Gastroesophageal sphincter (tissue), 4 donors: ENCODE results near the gene CD36. TPM values are rescaled to one million over a fixed set of nuclear protein-coding genes. Genes with fewer than 3 reads are reported as not detected.

Experiments used
- ATAC-seq: fragments of 150-250 bp; one replicate; pipeline ENCODE4 v1.9.1; 2016; ENCODE audit warnings: mild to moderate bottlenecking, moderate library complexity
- H3K27ac ChIP-seq, 4 donors: fragments of 200-600 bp; sonication (generic) in 3 of 4; 1 replicate in 3 of 4; 2 replicates in 1 of 4; pipeline ENCODE4 v1.5.1; 2016 to 2019
- H3K27me3 ChIP-seq: fragments of 200-600 bp; sonication (generic); one replicate; pipeline ENCODE4 v1.5.1; 2019
- H3K36me3 ChIP-seq, 2 donors: fragments of 200-600 bp; sonication (generic); one replicate each; pipeline ENCODE4 v1.5.1; 2019; ENCODE audit warnings: control low read depth in 1 of 2
- H3K4me1 ChIP-seq, 3 donors: fragments of 200-600 bp; sonication (generic); 1 replicate in 2 of 3; 2 replicates in 1 of 3; pipeline ENCODE4 v1.5.1; 2016 to 2019; ENCODE audit warnings: control low read depth in 2 of 3
- H3K4me3 ChIP-seq, 2 donors: fragments of 200-600 bp; sonication (generic); one replicate each; pipeline ENCODE4 v1.5.1; 2019; ENCODE audit warnings: mild to moderate bottlenecking in 1 of 2, moderate library complexity in 1 of 2
- H3K9me3 ChIP-seq, 3 donors: fragments of 200-600 bp; sonication (generic); one replicate each; pipeline ENCODE4 v1.5.1; 2017 to 2019; ENCODE audit warnings: control low read depth in 2 of 3
- CTCF ChIP-seq, 4 experiments: fragments of 200-600 bp in 2 of 4; fragments of 450-650 bp in 2 of 4; sonication (generic) in 1 of 4; IDR thresholded peaks; one replicate each; pipeline ENCODE4 v1.5.1; 2017 to 2019; ENCODE audit warnings: antibody characterized with exemption in 4 of 4, mild to moderate bottlenecking in 2 of 4, moderate library complexity in 2 of 4
- EP300 ChIP-seq: sonication (generic); formaldehyde crosslinking; IDR thresholded peaks from one replicate; pipeline ENCODE4 v1.6.1; 2017; ENCODE audit warnings: antibody characterized with exemption, mild to moderate bottlenecking
- POLR2A ChIP-seq, 2 donors: fragments of 450-650 bp; IDR thresholded peaks; one replicate each; pipeline ENCODE4 v1.6.1; 2017; ENCODE audit warnings: antibody characterized with exemption in 2 of 2, mild to moderate bottlenecking in 2 of 2, moderate library complexity in 1 of 2
- POLR2AphosphoS5 ChIP-seq: sonication (generic); formaldehyde crosslinking; IDR thresholded peaks from one replicate; pipeline ENCODE4 v1.6.1; 2017; ENCODE audit warnings: antibody characterized with exemption
- WGBS, 2 donors: methylation state at CpG; one replicate each; pipeline ENCODE4 v1.1.5; 2018; ENCODE audit warnings: low coverage in 1 of 2; 5-methylcytosine and 5-hydroxymethylcytosine counted together
- total RNA-seq, 4 donors: library from RNA; depleted of rRNA; stranded (reverse); fragments of >200 nt; gene quantifications; one replicate each; pipeline ENCODE4 v1.1.0, GENCODE V29; 2016

The CD36 gene
- total RNA-seq, 4 donors from 2014 or later: 52.9 to 284 (median 81.2) TPM

GRCh38 chr7:80699045-80699638 lies 60.7 kb downstream of the CD36 start:
- Histone ChIP-seq H3K4me3 (no peak overlapping the region), H3K36me3 (no peaks in the 10 kb centered on the region), H3K4me1 (peaks cover 4 to 20% (median 11%) of the 10 kb centered on the region in 3 donors), H3K27me3 (no peaks in the 10 kb centered on the region), H3K9me3 (peaks cover 0 to 8% (median 0%) of the 10 kb centered on the region in 3 donors), H3K27ac (peak overlapping the region in 2 of 4 donors; percentile 30 to 31)
- ATAC-seq: no peak
- peak; percentile 66 to 88 (median 74) for TF ChIP-seq CTCF (IDR thresholded peaks at IDR 0.05)
- TF ChIP-seq POLR2AphosphoS5: no peak
- 17 to 20% methylated on average over 5 of the region's 5 CpGs for WGBS, 2 donors

GRCh38 chr7:80699721-80700256 lies 61.3 kb downstream of the CD36 start:
- H3K27ac ChIP-seq: peak overlapping the region in 2 of 4 donors; percentile 30 to 31
- no peaks in the 10 kb centered on the region for H3K27me3 ChIP-seq
- H3K4me1 ChIP-seq: peaks cover 4 to 20% (median 11%) of the 10 kb centered on the region in 3 donors
- peaks cover 0 to 4% (median 0%) of the 10 kb centered on the region in 3 donors for H3K9me3 ChIP-seq
- H3K4me3 ChIP-seq: no peak overlapping the region
- no peak for ATAC-seq
- no peaks in the 10 kb centered on the region for H3K36me3 ChIP-seq
- TF ChIP-seq POLR2AphosphoS5: no peak
- TF ChIP-seq CTCF (IDR thresholded peaks at IDR 0.05): no peak
- 29 to 37% methylated on average over 4 of the region's 4 CpGs for WGBS, 2 donors

- H3K4me1 ChIP-seq: peaks cover 4 to 20% (median 11%) of the 10 kb centered on the region in 3 donors
- H3K4me3 ChIP-seq: no peak overlapping the region
- H3K9me3 ChIP-seq: no peaks in the 10 kb centered on the region
- no peak overlapping the region for H3K27ac ChIP-seq
- no peaks in the 10 kb centered on the region for H3K27me3 ChIP-seq
- ATAC-seq: no peak
- H3K36me3 ChIP-seq: no peaks in the 10 kb centered on the region
- no peak for TF ChIP-seq POLR2AphosphoS5
- 77 to 91% methylated on average over 1 of the region's 1 CpG for WGBS, 2 donors
Measured at GRCh38 chr7:80703272-80703671, 64.8 kb downstream of the CD36 start.

- WGBS, 2 donors: 63% methylated on average over 2 of the region's 2 CpGs
- no peaks in the 10 kb centered on the region for H3K27me3 ChIP-seq
- ATAC-seq: no peak
Measured at GRCh38 chr7:80705130-80705781, 66.8 kb downstream of the CD36 start.

GRCh38 chr7:80707318-80707717 lies 68.9 kb downstream of the CD36 start:
- 94 to 100% methylated on average over 1 of the region's 1 CpG for WGBS, 2 donors
- TF ChIP-seq POLR2A (IDR thresholded peaks at IDR 0.05): no peak
- TF ChIP-seq POLR2AphosphoS5: no peak
- no peak for TF ChIP-seq EP300
- no peak for TF ChIP-seq CTCF (IDR thresholded peaks at IDR 0.05)

More at GRCh38 chr7:80705130-80705781, 66.8 kb downstream of the CD36 start:
- no peaks in the 10 kb centered on the region for H3K9me3 ChIP-seq
- H3K27ac ChIP-seq: no peak overlapping the region
- TF ChIP-seq EP300: no peak
- no peak for TF ChIP-seq POLR2A (IDR thresholded peaks at IDR 0.05)
- TF ChIP-seq CTCF (IDR thresholded peaks at IDR 0.05): no peak
- TF ChIP-seq POLR2AphosphoS5: no peak
- no peak overlapping the region for H3K4me3 ChIP-seq
- H3K36me3 ChIP-seq: no peaks in the 10 kb centered on the region
- peaks cover 0 to 6% (median under 1%) of the 10 kb centered on the region in 3 donors for H3K4me1 ChIP-seq

More at GRCh38 chr7:80707318-80707717, 68.9 kb downstream of the CD36 start:
- no peak for ATAC-seq
- no peaks in the 10 kb centered on the region for H3K4me1 ChIP-seq
- no peaks in the 10 kb centered on the region for H3K9me3 ChIP-seq
- no peak overlapping the region for H3K27ac ChIP-seq
- no peak overlapping the region for H3K4me3 ChIP-seq
- no peaks in the 10 kb centered on the region for H3K27me3 ChIP-seq
- H3K36me3 ChIP-seq: no peaks in the 10 kb centered on the region
